Lung (tissue), 12 donors: ENCODE results near the gene ZNF180. TPM values are rescaled to one million over a fixed set of nuclear protein-coding genes. Genes with fewer than 3 reads are reported as not detected.
"Not testable (repeated sequence)": the region's sequence is repeated elsewhere in the genome, so short reads cannot be mapped to it uniquely, and the experiment has no call there.

Experiments
- ATAC-seq: fragments of 200-7000 bp; cut with Tn5 transposase; one replicate; pipeline ENCODE4 v1.9.1; 2020; ENCODE audit warnings: moderate number of reproducible peaks; ENCODE audit not compliant: insufficient read depth, low FRiP score
- DNase-seq, 3 donors: peaks; one replicate each; pipeline ENCODE4 v3.0.0-alpha.2; 2013 to 2017
- H3K27ac ChIP-seq, 2 donors: one replicate each; pipeline ENCODE4 v1.5.1; 2013; ENCODE audit warnings: mild to moderate bottlenecking in 2 of 2, moderate library complexity in 2 of 2, control low read depth in 1 of 2, inconsistent platforms in 1 of 2, low read depth in 1 of 2, low read length in 1 of 2
- H3K27me3 ChIP-seq, 3 donors: one replicate each; pipeline ENCODE4 v1.5.1; 2013; ENCODE audit warnings: low read length in 2 of 3; ENCODE audit not compliant: control insufficient read depth in 3 of 3, insufficient read depth in 3 of 3
- H3K36me3 ChIP-seq, 4 donors: one replicate each; pipeline ENCODE4 v1.5.1; 2013; ENCODE audit warnings: low read length in 4 of 4, mild to moderate bottlenecking in 1 of 4, moderate library complexity in 1 of 4; ENCODE audit not compliant: control insufficient read depth in 4 of 4, insufficient read depth in 4 of 4
- H3K4me1 ChIP-seq, 5 donors: one replicate each; pipeline ENCODE4 v1.5.1; 2013; ENCODE audit warnings: low read length in 5 of 5, mild to moderate bottlenecking in 2 of 5, moderate library complexity in 1 of 5; ENCODE audit not compliant: control insufficient read depth in 5 of 5, insufficient read depth in 5 of 5
- H3K4me3 ChIP-seq: one replicate; pipeline ENCODE4 v1.5.1; 2013; ENCODE audit warnings: mild to moderate bottlenecking, control low read depth, moderate library complexity
- H3K9ac ChIP-seq, 2 donors: one replicate each; pipeline ENCODE4 v1.5.1; 2013; ENCODE audit warnings: low read length in 2 of 2, control low read depth in 1 of 2; ENCODE audit not compliant: insufficient read depth in 1 of 2
- H3K9me3 ChIP-seq, 4 donors: one replicate each; pipeline ENCODE4 v1.5.1; 2013; ENCODE audit warnings: low read length in 3 of 4, mild to moderate bottlenecking in 1 of 4, moderate library complexity in 1 of 4; ENCODE audit not compliant: control insufficient read depth in 4 of 4, insufficient read depth in 3 of 4
- WGBS, 2 donors: extraction: QIAGEN DNeasy Blood & Tissue Kit; methylation state at CpG; one replicate each; pipeline ENCODE4 v1.1.7; 2013; 5-methylcytosine and 5-hydroxymethylcytosine counted together
- polyA plus RNA-seq, 2 donors: library from polyadenylated mRNA; stranded (reverse); fragments of 200-250 nt; gene quantifications; one replicate each; pipeline ENCODE4 v1.2.1, GENCODE V29; 2013
- total RNA-seq, 2 donors: library from RNA; depleted of rRNA in 1 of 2; stranded (reverse); fragments of >200 nt in 1 of 2; gene quantifications; one replicate each; pipeline ENCODE4 v1.2.1, GENCODE V29; 2014 to 2021
- TF ChIP-seq, protein P1 (sequence below): IDR thresholded peaks from 2 replicates; pipeline ENCODE4 v1.5.1; 2012; ENCODE audit warnings: mild to moderate bottlenecking; ENCODE audit errors: control extremely low read depth, extremely low read depth
- donor health status: control.
- donor health status: control.
- donor health status: Bipolar disorder and iron deficiency.
- donor health status: healthy.
- donor health status: DM: yes; HTN: yes; CAD: no.

ZNF180 gene
- total and polyA plus RNA-seq, 4 donors = 3.0 to 12.7 (median 6.9) TPM

GRCh38 chr19:44539236-44539826 is 39.0 kb upstream of the ZNF180 start:
- H3K27me3 ChIP-seq = peaks cover 0 to 10% (median 0%) of the 10 kb centered on the region in 3 donors
- H3K27ac ChIP-seq = no peak overlapping the region
- TF ChIP-seq, protein P1, sequence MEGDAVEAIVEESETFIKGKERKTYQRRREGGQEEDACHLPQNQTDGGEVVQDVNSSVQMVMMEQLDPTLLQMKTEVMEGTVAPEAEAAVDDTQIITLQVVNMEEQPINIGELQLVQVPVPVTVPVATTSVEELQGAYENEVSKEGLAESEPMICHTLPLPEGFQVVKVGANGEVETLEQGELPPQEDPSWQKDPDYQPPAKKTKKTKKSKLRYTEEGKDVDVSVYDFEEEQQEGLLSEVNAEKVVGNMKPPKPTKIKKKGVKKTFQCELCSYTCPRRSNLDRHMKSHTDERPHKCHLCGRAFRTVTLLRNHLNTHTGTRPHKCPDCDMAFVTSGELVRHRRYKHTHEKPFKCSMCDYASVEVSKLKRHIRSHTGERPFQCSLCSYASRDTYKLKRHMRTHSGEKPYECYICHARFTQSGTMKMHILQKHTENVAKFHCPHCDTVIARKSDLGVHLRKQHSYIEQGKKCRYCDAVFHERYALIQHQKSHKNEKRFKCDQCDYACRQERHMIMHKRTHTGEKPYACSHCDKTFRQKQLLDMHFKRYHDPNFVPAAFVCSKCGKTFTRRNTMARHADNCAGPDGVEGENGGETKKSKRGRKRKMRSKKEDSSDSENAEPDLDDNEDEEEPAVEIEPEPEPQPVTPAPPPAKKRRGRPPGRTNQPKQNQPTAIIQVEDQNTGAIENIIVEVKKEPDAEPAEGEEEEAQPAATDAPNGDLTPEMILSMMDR = no peak
- H3K9ac ChIP-seq = no peak overlapping the region
- WGBS, 2 donors = 69 to 78% methylated on average over 11 of the region's 11 CpGs
- peaks cover 0 to 5% (median 0%) of the 10 kb centered on the region in 4 donors for H3K9me3 ChIP-seq
- H3K36me3 ChIP-seq = no peaks in the 10 kb centered on the region
- H3K4me3 ChIP-seq = no peak overlapping the region
- no peak for DNase-seq
- no peaks in the 10 kb centered on the region for H3K4me1 ChIP-seq
- no peak for ATAC-seq

GRCh38 chr19:44535361-44535760 is 35.0 kb upstream of the ZNF180 start:
- not testable (repeated sequence) for H3K27ac ChIP-seq, H3K4me3 ChIP-seq, H3K4me1 ChIP-seq, H3K9ac ChIP-seq, H3K9me3 ChIP-seq, ATAC-seq, DNase-seq, H3K36me3 ChIP-seq, H3K27me3 ChIP-seq
- 55 to 58% methylated on average over 3 of the region's 3 CpGs for WGBS, 2 donors

GRCh38 chr19:44532819-44533218 is 32.5 kb upstream of the ZNF180 start:
- Histone ChIP-seq H3K27ac (no peak overlapping the region), H3K36me3 (no peaks in the 10 kb centered on the region), H3K4me1 (no peaks in the 10 kb centered on the region), H3K27me3 (peaks cover 0 to 4% (median 0%) of the 10 kb centered on the region in 3 donors), H3K9ac (no peak overlapping the region), H3K9me3 (peaks cover 0 to 9% (median 0%) of the 10 kb centered on the region in 4 donors), H3K4me3 (no peak overlapping the region)
- DNase-seq (no peak), ATAC-seq (no peak)
- TF ChIP-seq, protein P1 = no peak
- 84 to 94% methylated on average over 5 of the region's 5 CpGs for WGBS, 2 donors

- DNase-seq (no peak), ATAC-seq (no peak)
- H3K9me3 ChIP-seq = peaks cover 0 to 14% (median 0%) of the 10 kb centered on the region in 4 donors
- no peaks in the 10 kb centered on the region for H3K4me1 ChIP-seq
- no peak overlapping the region for H3K27ac ChIP-seq
- H3K27me3 ChIP-seq = peaks cover 0 to 4% (median 0%) of the 10 kb centered on the region in 3 donors
- no peaks in the 10 kb centered on the region for H3K36me3 ChIP-seq
- 59 to 71% methylated on average over 6 of the region's 6 CpGs for whole genome bisulfite sequencing, 2 donors
- no peak overlapping the region for H3K9ac ChIP-seq
- TF ChIP-seq, protein P1 = no peak
- H3K4me3 ChIP-seq = no peak overlapping the region
Observed at GRCh38 chr19:44530777-44531176, 30.5 kb upstream of the ZNF180 start.
